ENCODE results near the gene IGSF9B. TPM values are rescaled to one million over a fixed set of nuclear protein-coding genes. Genes with fewer than 3 reads are reported as not detected.
A peak's percentile ranks its signal among the peaks of the same experiment; 100 is the strongest.

Gene IGSF9B
- total and polyA plus RNA-seq, 12 donors, result 0.12 to 23.4 (median 1.6) TPM

DNA sequence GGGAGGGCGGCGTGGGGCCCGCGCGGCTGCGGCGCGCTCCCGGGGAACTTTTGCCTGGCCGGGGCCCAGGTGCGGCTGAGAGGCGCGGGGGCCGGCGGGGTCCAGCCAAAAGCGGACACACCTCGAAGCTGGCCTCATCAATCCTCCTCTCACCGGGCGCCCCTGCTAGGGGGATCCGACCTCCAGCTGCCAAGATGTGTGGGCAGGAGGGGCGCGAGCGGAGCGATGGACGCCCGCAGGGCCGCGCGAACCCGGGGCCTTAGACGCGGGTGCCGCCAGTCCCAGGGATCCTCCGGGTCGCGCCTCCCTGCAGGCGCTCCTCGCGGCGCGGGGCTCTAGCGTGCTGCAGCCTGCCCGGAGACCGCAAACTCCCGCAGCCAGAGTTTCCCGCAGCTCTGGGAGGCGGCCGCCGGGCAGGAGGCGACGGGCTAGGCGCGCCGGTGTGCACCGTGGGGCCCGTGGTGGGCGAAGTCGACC is 785 bp downstream of the IGSF9B start:
- H3K9me3 ChIP-seq (replicated peaks in 1 of 3), result no peaks in the 10 kb centered on the region
- H3K27ac ChIP-seq, result peak overlapping the region in 1 of 5 donors; percentile 64
- H3K4me1 ChIP-seq (replicated peaks in 1 of 2), result peaks cover 9 to 10% of the 10 kb centered on the region in 2 donors
- H3K27me3 ChIP-seq, result peaks cover 34% of the 10 kb centered on the region
- H3K36me3 ChIP-seq (replicated peaks in 1 of 2), result no peaks in the 10 kb centered on the region
- DNase-seq, result no peak
- intact Hi-C loops (cut with DNase I), result no loop called here
- H3K4me3 ChIP-seq, result peak overlapping the region in 1 of 4 donors; percentile 56
- WGBS, 4 donors, result 0 to 1% methylated on average over 56 of the region's 58 CpGs; no CpG with 5 or more reads in 2 of the 4 donors
- TF ChIP-seq, protein P1, sequence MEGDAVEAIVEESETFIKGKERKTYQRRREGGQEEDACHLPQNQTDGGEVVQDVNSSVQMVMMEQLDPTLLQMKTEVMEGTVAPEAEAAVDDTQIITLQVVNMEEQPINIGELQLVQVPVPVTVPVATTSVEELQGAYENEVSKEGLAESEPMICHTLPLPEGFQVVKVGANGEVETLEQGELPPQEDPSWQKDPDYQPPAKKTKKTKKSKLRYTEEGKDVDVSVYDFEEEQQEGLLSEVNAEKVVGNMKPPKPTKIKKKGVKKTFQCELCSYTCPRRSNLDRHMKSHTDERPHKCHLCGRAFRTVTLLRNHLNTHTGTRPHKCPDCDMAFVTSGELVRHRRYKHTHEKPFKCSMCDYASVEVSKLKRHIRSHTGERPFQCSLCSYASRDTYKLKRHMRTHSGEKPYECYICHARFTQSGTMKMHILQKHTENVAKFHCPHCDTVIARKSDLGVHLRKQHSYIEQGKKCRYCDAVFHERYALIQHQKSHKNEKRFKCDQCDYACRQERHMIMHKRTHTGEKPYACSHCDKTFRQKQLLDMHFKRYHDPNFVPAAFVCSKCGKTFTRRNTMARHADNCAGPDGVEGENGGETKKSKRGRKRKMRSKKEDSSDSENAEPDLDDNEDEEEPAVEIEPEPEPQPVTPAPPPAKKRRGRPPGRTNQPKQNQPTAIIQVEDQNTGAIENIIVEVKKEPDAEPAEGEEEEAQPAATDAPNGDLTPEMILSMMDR (IDR thresholded peaks at IDR 0.05), result no peak
- no peak for TF ChIP-seq POLR2A (IDR thresholded peaks at IDR 0.05)

DNA sequence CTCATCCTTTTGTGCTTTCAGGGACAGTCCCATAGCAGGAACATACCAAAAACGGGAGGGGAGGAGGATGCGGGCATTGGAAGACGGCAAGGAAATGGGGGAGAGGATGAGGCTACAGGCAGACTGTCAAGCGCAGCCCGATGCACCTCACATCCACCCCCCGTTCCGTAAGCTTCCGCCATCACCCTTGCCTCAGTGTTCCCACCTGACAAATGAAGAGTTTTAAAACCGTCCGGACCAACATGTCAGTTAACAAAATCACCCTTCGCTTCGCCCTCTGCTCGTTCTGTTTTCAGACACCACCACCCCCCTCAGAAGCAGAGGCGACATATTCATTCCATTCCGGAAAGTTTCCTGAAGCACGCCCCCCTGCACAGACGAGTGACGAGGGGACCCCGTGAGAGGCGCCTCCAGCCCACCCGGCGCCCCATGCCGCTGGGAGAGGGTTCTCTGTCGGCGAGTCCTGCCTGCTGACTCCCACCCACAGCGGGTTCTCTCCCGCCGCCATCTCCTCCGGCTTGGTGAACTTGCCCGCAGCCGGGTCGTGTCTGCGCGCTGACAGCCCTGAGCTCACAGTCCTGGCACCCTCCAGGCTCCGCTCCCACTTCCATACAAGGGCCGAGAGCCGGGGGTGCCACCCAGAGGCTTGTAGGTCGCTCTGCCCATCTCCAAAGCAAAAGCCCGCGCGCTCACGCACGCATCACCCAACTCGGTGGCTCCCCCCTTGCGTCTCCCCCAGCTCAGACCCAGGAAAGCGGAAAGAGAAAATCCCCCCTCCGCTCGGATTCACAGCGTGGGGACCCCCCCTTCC is 1.5 kb downstream of the IGSF9B start:
- TF ChIP-seq, protein P1 (IDR thresholded peaks at IDR 0.05), result no peak
- TF ChIP-seq POLR2A (IDR thresholded peaks at IDR 0.05), result no peak
- H3K27me3 ChIP-seq, result peaks cover 34% of the 10 kb centered on the region
- H3K36me3 ChIP-seq (replicated peaks in 1 of 2), result no peaks in the 10 kb centered on the region
- no peaks in the 10 kb centered on the region for H3K9me3 ChIP-seq (replicated peaks in 1 of 3)
- H3K27ac ChIP-seq, result peak overlapping the region in 1 of 5 donors; percentile 64
- 3 to 4% (median 4%) methylated on average over 29 to 49 of the region's 49 CpGs for WGBS, 4 donors
- peak overlapping the region in 1 of 4 donors; percentile 56 for H3K4me3 ChIP-seq
- DNase-seq, result peak in 2 of 7 donors; percentile 24 to 85
- intact Hi-C loops (cut with DNase I), result no loop called here
- H3K4me1 ChIP-seq (replicated peaks in 1 of 2), result peaks cover 9 to 10% of the 10 kb centered on the region in 2 donors

DNA sequence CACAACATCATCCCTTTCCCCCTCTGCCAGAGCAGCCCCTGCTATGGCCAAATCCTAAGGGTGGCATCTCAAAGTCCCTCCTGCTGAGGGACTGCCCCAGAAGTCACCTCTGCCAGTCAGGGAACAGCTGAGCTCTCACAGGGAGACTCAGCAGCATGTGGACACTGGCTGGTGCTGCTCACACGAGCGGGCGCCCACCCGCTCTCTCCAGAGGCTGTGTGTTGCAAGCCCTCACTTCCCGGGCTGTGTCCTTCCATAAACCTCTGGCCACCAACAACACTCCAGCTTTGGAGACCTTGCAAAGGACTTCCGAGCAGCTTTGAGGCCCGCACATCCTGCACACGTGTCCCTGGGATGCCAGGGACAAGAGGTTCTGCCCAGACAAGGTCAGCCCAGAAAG is 2.8 kb downstream of the IGSF9B start:
- WGBS, 4 donors, result 62 to 77% (median 73%) methylated on average over 2 to 8 of the region's 8 CpGs
- intact Hi-C loops (cut with DNase I), result no loop called here
- DNase-seq, result no peak

DNA sequence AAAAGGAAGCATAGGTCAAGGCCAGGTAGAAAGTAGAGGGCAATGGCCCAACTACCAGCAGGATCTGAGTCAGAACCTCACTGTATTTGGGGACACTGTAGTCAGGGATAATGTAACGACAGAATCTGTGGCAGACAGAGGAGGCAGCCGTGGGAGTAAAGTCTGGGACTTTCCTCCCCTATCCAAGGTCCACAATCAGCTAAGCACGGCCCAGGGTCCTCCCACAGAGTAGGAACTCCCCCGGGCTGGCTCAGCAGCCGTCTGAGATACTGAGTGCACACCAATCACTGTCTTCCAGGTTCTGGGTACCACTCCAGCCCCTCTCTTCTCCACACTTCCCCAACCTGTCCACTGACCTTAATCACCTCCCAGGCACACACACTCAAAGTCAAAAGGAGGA is 3.2 kb downstream of the IGSF9B start:
- 25 to 56% (median 41%) methylated on average over 5 of the region's 5 CpGs for WGBS, 4 donors
- TF ChIP-seq, protein P1 (IDR thresholded peaks at IDR 0.05), result no peak
- no peak for TF ChIP-seq POLR2A (IDR thresholded peaks at IDR 0.05)
- Histone ChIP-seq H3K9me3 (replicated peaks in 1 of 3) (no peaks in the 10 kb centered on the region), H3K27me3 (peaks cover 35% of the 10 kb centered on the region), H3K27ac (peak overlapping the region in 1 of 5 donors; percentile 8), H3K36me3 (replicated peaks in 1 of 2) (no peaks in the 10 kb centered on the region), H3K4me3 (no peak overlapping the region), H3K4me1 (replicated peaks in 1 of 2) (peaks cover 9 to 10% of the 10 kb centered on the region in 2 donors)
- intact Hi-C loops (cut with DNase I), result no loop called here
- no peak for DNase-seq

More for the DNA sequence above, 2.8 kb downstream of the IGSF9B start:
- TF ChIP-seq, protein P1 (IDR thresholded peaks at IDR 0.05), result no peak
- TF ChIP-seq POLR2A (IDR thresholded peaks at IDR 0.05), result no peak
- Histone ChIP-seq H3K9me3 (replicated peaks in 1 of 3) (no peaks in the 10 kb centered on the region), H3K27ac (no peak overlapping the region), H3K4me1 (replicated peaks in 1 of 2) (peaks cover 9 to 10% of the 10 kb centered on the region in 2 donors), H3K36me3 (replicated peaks in 1 of 2) (no peaks in the 10 kb centered on the region), H3K27me3 (peaks cover 30% of the 10 kb centered on the region), H3K4me3 (no peak overlapping the region)

All from adrenal gland (tissue), 12 donors.